Measurements from ENCODE around the gene COA3.
"Not testable (repeated sequence)": the region's sequence is repeated elsewhere in the genome, so short reads cannot be mapped to it uniquely, and the experiment has no call there.

COA3 gene

GRCh38 chr17:42781639-42782165 is 16.8 kb downstream of the COA3 start:
- Mint-ChIP-seq H3K27ac (no peak overlapping the region), H3K36me3 (ENCODE audit: low read depth) (peaks cover 33% of the 10 kb centered on the region), H3K4me1 (ENCODE audit: low read depth) (peaks cover 45% of the 10 kb centered on the region), H3K27me3 (peaks cover 77% of the 10 kb centered on the region), H3K9me3 (no peaks in the 10 kb centered on the region), H3K4me3 (no peak overlapping the region)
- intact Hi-C loops (cut with micrococcal nuclease): no loop called here

DNA sequence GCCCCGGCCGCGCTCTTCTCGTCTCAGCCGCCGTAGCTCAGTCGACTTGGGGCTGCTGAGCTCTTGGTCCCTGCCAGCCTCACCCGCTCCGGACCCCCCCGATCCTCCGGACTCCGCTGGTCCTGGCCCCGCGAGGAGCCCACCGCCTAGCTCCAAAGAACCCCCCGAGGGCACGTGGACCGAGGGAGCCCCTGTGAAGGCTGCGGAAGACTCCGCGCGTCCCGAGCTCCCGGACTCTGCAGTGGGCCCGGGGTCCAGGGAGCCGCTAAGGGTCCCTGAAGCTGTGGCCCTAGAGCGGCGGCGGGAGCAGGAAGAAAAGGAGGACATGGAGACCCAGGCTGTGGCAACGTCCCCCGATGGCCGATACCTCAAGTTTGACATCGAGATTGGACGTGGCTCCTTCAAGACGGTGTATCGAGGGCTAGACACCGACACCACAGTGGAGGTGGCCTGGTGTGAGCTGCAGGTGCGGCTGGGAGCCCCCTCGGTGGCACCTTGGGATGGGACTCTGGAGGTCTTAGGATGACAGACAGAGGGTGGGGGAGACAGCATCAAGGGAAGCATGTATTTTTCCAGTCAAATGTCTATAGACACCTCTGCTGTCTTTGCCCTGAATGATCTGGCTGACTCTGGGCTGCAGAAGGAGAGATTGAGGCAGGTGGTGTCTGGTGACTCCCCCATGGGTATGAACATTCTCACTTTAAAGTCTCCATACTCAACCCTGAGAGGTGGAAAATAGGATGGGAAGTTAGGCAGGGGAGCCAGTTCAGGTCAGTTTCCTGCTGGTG is 17.5 kb downstream of the COA3 start:
- H3K27ac Mint-ChIP-seq: no peak overlapping the region
- H3K27me3 Mint-ChIP-seq: peaks cover 71% of the 10 kb centered on the region
- no peak overlapping the region for H3K4me3 Mint-ChIP-seq
- peaks cover 40% of the 10 kb centered on the region for H3K36me3 Mint-ChIP-seq (ENCODE audit: low read depth)
- H3K4me1 Mint-ChIP-seq (ENCODE audit: low read depth): peaks cover 45% of the 10 kb centered on the region
- no peaks in the 10 kb centered on the region for H3K9me3 Mint-ChIP-seq
- intact Hi-C loops (cut with micrococcal nuclease): no loop called here

- Mint-ChIP-seq H3K9me3 (no peaks in the 10 kb centered on the region), H3K27me3 (peaks cover 63% of the 10 kb centered on the region), H3K36me3 (ENCODE audit: low read depth) (peaks cover 47% of the 10 kb centered on the region), H3K4me3 (no peak within 1 kb of the TSS), H3K4me1 (ENCODE audit: low read depth) (peaks cover 45% of the 10 kb centered on the region), H3K27ac (no peak within 1 kb of the TSS)
- intact Hi-C loops (cut with micrococcal nuclease): no loop called here
Measured at GRCh38 chr17:42779936-42780850, 18.3 kb downstream of the COA3 start, which contains the start of gene WNK4. Gene WNK4, plus strand, starts transcription at chr17:42780610. Its CDS starts 89 bp downstream, at chr17:42780699.

DNA sequence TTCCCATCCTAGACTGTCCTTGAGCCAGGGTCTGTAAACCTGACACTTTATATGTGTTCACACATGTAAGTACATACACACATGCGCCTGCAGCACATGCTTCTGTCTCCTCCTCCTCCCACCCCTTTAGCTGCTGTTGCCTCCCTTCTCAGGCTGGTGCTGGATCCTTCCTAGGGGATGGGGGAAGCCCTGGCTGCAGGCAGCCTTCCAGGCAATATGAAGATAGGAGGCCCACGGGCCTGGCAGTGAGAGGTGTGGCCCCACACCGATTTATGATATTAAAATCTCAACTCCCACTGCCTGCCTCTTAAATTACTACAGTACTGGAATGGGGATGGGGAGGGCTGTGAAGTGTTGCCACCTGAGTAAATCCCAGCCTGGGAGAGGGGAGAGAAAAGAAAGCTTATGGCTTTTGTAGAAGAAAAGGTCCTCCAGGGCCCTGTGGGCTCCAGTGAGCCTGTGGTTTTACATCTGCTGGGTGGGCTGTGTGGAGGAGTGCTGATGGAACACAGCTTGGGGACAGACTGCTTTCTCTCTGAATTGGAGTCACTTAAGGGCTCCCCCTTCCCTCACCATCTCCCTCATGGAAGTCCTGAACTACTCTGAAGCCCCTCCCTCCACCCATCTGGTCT is 19.1 kb downstream of the COA3 start:
- Mint-ChIP-seq H3K4me3 (no peak overlapping the region), H3K27ac (no peak overlapping the region), H3K36me3 (ENCODE audit: low read depth) (peaks cover 54% of the 10 kb centered on the region), H3K4me1 (ENCODE audit: low read depth) (peaks cover 44% of the 10 kb centered on the region), H3K27me3 (peaks cover 55% of the 10 kb centered on the region), H3K9me3 (no peaks in the 10 kb centered on the region)
- intact Hi-C loops (cut with micrococcal nuclease): no loop called here

GRCh38 chr17:42778570-42778969 is 19.9 kb downstream of the COA3 start:
- H3K4me3 Mint-ChIP-seq: no peak overlapping the region
- peaks cover 57% of the 10 kb centered on the region for H3K36me3 Mint-ChIP-seq (ENCODE audit: low read depth)
- peaks cover 46% of the 10 kb centered on the region for H3K27me3 Mint-ChIP-seq
- H3K9me3 Mint-ChIP-seq: no peaks in the 10 kb centered on the region
- no peak overlapping the region for H3K27ac Mint-ChIP-seq
- H3K4me1 Mint-ChIP-seq (ENCODE audit: low read depth): peaks cover 44% of the 10 kb centered on the region
- intact Hi-C loops (cut with micrococcal nuclease): no loop called here

- intact Hi-C loops (cut with micrococcal nuclease): no loop called here
- Mint-ChIP-seq H3K27ac (no peak overlapping the region), H3K9me3 (no peaks in the 10 kb centered on the region), H3K27me3 (peaks cover 20% of the 10 kb centered on the region), H3K36me3 (ENCODE audit: low read depth) (peaks cover 62% of the 10 kb centered on the region), H3K4me1 (ENCODE audit: low read depth) (peaks cover 52% of the 10 kb centered on the region), H3K4me3 (no peak overlapping the region)
Measured at GRCh38 chr17:42775534-42776098, 22.9 kb downstream of the COA3 start.

- peaks cover 7% of the 10 kb centered on the region for H3K27me3 Mint-ChIP-seq
- peaks cover 40% of the 10 kb centered on the region for H3K4me1 Mint-ChIP-seq (ENCODE audit: low read depth)
Measured at GRCh38 chr17:42774066-42774745, 24.3 kb downstream of the COA3 start.

DNA sequence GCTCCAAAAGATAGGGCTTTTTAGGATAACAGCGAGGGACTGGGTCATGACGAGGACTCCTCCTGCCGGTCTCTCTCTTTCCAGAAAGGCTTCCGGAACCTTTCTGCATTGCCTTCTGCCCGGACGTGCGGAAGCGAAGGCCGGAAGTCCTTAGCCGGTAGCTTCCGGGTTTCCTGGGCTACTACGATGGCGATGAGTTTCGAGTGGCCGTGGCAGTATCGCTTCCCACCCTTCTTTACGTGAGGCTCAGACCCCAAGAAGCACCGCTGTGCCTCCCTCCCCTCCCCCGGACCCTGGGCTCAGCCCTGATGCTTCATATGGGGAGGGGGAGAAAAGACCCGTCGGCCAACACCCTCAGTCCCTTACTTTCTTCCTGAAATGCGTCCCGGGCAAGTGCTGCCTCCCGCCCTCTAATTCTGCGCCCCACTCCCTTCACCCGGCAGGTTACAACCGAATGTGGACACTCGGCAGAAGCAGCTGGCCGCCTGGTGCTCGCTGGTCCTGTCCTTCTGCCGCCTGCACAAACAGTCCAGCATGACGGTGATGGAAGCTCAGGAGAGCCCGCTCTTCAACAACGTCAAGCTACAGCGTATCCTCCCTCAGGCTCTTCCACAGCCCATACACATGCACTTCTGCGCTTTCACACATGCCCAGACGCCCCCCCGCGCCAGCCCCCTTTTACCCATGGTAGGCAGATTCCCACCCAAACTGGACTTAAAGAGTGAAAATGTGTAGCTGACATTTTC is 25.0 kb downstream of the COA3 start, which contains the start of gene VPS25:
VPS25 (plus strand) TSS at position 160 of the 746 bp plus-strand sequence; CDS start at position 187, 27 bp downstream.
- Mint-ChIP-seq H3K36me3 (ENCODE audit: low read depth) (peaks cover 45% of the 10 kb centered on the region), H3K4me1 (ENCODE audit: low read depth) (peaks cover 37% of the 10 kb centered on the region), H3K4me3 (peak within 1 kb of the TSS; percentile 99), H3K27ac (peak within 1 kb of the TSS; percentile 92), H3K27me3 (peaks cover 8% of the 10 kb centered on the region), H3K9me3 (no peaks in the 10 kb centered on the region)
- intact Hi-C loops (cut with micrococcal nuclease): no loop called here

More at GRCh38 chr17:42774066-42774745, 24.3 kb downstream of the COA3 start:
- Mint-ChIP-seq H3K36me3 (ENCODE audit: low read depth) (peaks cover 52% of the 10 kb centered on the region), H3K27ac (peak overlapping the region; percentile 92), H3K9me3 (no peaks in the 10 kb centered on the region), H3K4me3 (peak overlapping the region; percentile 99)
- intact Hi-C loops (cut with micrococcal nuclease): no loop called here

- Mint-ChIP-seq H3K9me3 (no peaks in the 10 kb centered on the region), H3K36me3 (ENCODE audit: low read depth) (peaks cover 39% of the 10 kb centered on the region), H3K27ac (peak overlapping the region; percentile 92), H3K4me1 (ENCODE audit: low read depth) (peaks cover 37% of the 10 kb centered on the region), H3K4me3 (peak overlapping the region; percentile 99), H3K27me3 (peaks cover 12% of the 10 kb centered on the region)
- intact Hi-C loops (cut with micrococcal nuclease): no loop called here
Measured at GRCh38 chr17:42772945-42773289, 25.6 kb downstream of the COA3 start.

- H3K9me3 Mint-ChIP-seq; H3K27ac Mint-ChIP-seq; H3K4me3 Mint-ChIP-seq; intact Hi-C loops (cut with micrococcal nuclease): not testable (repeated sequence)
- peaks cover 21% of the 10 kb centered on the region for H3K27me3 Mint-ChIP-seq
- H3K4me1 Mint-ChIP-seq (ENCODE audit: low read depth): peaks cover 28% of the 10 kb centered on the region
- peaks cover 12% of the 10 kb centered on the region for H3K36me3 Mint-ChIP-seq (ENCODE audit: low read depth)
Measured at GRCh38 chr17:42769964-42770363, 28.5 kb downstream of the COA3 start.

DNA sequence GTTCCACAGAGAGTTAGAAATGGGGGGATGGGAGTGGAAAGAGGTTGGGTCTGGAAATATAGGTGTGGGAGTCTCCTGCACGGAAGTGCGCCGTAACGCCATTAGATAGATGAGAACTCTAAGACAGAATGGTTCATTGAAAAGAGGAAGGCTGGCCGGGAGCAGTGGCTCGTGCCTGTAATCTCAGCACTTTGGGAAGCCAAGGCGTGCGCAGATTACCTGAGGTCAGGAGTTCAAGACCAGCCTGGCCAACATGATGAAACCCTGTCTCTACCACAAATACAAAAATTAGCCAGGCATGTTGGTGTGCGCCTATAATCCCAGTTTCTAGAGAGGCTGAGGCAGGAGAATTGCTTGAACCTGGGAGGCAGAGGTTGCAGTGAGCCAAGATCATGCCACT is 30.5 kb downstream of the COA3 start:
- H3K4me3 Mint-ChIP-seq; H3K36me3 Mint-ChIP-seq (ENCODE audit: low read depth); intact Hi-C loops (cut with micrococcal nuclease); H3K27ac Mint-ChIP-seq; H3K9me3 Mint-ChIP-seq: not testable (repeated sequence)
- H3K27me3 Mint-ChIP-seq: peaks cover 28% of the 10 kb centered on the region
- H3K4me1 Mint-ChIP-seq (ENCODE audit: low read depth): peaks cover 22% of the 10 kb centered on the region

GRCh38 chr17:42767512-42767911 is 31.0 kb downstream of the COA3 start:
- no peaks in the 10 kb centered on the region for H3K9me3 Mint-ChIP-seq
- H3K4me1 Mint-ChIP-seq (ENCODE audit: low read depth): peaks cover 17% of the 10 kb centered on the region
- intact Hi-C loops (cut with micrococcal nuclease): no loop called here
- H3K4me3 Mint-ChIP-seq: no peak overlapping the region
- H3K36me3 Mint-ChIP-seq (ENCODE audit: low read depth): no peaks in the 10 kb centered on the region
- H3K27ac Mint-ChIP-seq: no peak overlapping the region
- H3K27me3 Mint-ChIP-seq: peaks cover 33% of the 10 kb centered on the region

Data from dendritic cell treated with granulocyte-macrophage colony-stimulating factor and Interleukin-4, amounts not matched to agents 40 ng/mL and 50 ng/mL, for 4 days (primary cell).